AG09309 (cell line): Measurements from ENCODE around the gene ONECUT2.
A peak's percentile ranks its signal among the peaks of the same experiment; 100 is the strongest.

ENCODE experiments used
- DNase-seq: peaks from one replicate; pipeline ENCODE4 v3.0.0-alpha.2; 2010; ENCODE audit warnings: low read depth
- H3K4me3 ChIP-seq: 2 replicates; pipeline ENCODE4 v1.5.1; 2011; ENCODE audit warnings: mild to moderate bottlenecking, low read depth, low read length, moderate library complexity; ENCODE audit not compliant: control insufficient read depth
- TF ChIP-seq, protein P1 (sequence below): IDR thresholded peaks from 2 replicates; pipeline ENCODE4 v1.5.1; 2011; ENCODE audit warnings: mild to moderate bottlenecking, low read depth, low read length, inconsistent platforms; ENCODE audit not compliant: insufficient read depth, control insufficient read depth; ENCODE audit errors: missing control alignments

Gene ONECUT2

DNA sequence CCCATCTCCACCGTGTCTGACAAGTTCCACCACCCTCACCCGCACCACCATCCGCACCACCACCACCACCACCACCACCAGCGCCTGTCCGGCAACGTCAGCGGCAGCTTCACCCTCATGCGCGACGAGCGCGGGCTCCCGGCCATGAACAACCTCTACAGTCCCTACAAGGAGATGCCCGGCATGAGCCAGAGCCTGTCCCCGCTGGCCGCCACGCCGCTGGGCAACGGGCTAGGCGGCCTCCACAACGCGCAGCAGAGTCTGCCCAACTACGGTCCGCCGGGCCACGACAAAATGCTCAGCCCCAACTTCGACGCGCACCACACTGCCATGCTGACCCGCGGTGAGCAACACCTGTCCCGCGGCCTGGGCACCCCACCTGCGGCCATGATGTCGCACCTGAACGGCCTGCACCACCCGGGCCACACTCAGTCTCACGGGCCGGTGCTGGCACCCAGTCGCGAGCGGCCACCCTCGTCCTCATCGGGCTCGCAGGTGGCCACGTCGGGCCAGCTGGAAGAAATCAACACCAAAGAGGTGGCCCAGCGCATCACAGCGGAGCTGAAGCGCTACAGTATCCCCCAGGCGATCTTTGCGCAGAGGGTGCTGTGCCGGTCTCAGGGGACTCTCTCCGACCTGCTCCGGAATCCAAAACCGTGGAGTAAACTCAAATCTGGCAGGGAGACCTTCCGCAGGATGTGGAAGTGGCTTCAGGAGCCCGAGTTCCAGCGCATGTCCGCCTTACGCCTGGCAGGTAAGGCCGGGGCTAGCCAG lies 1.2 kb downstream of the ONECUT2 start:
- DNase-seq = no peak
- H3K4me3 ChIP-seq = no peak overlapping the region
- TF ChIP-seq, protein P1, sequence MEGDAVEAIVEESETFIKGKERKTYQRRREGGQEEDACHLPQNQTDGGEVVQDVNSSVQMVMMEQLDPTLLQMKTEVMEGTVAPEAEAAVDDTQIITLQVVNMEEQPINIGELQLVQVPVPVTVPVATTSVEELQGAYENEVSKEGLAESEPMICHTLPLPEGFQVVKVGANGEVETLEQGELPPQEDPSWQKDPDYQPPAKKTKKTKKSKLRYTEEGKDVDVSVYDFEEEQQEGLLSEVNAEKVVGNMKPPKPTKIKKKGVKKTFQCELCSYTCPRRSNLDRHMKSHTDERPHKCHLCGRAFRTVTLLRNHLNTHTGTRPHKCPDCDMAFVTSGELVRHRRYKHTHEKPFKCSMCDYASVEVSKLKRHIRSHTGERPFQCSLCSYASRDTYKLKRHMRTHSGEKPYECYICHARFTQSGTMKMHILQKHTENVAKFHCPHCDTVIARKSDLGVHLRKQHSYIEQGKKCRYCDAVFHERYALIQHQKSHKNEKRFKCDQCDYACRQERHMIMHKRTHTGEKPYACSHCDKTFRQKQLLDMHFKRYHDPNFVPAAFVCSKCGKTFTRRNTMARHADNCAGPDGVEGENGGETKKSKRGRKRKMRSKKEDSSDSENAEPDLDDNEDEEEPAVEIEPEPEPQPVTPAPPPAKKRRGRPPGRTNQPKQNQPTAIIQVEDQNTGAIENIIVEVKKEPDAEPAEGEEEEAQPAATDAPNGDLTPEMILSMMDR = no peak

DNA sequence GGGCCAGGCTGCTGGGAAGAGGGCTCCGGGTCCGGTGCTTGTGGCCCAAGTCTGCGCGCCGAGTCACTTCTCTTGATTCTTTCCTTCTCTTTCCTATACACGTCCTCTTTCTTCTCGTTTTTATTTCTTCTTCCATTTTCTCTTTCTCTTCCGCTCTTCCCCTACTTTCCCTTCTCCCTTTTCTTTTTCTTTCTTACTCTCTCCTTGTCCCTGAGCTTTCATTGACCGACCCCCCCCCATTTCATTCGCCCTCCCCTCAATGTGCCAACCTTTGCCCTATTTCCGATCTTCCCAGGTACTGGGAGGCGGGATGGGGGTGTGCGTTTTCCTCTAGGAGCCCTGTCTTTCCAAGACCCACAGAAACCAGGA lies 1.8 kb downstream of the ONECUT2 start:
- no peak overlapping the region for H3K4me3 ChIP-seq
- DNase-seq = no peak
- TF ChIP-seq, protein P1 = no peak

DNA sequence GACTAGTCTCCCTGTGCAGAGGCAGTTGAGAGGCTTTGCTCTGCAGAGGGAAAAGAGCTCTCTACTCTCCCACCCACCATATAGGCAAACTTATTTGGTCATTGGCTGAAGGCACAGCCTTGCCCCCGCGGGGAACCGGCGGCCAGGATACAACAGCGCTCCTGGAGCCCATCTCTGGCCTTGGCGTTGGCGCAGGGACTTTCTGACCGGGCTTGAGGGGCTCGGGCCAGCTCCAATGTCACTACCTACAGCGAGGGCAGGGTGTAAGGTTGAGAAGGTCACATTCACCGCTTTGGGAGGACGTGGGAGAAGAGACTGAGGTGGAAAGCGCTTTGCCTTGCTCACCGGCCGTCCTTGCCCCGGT lies 2.2 kb downstream of the ONECUT2 start:
- TF ChIP-seq, protein P1 = no peak
- no peak for DNase-seq
- H3K4me3 ChIP-seq = no peak overlapping the region

DNA sequence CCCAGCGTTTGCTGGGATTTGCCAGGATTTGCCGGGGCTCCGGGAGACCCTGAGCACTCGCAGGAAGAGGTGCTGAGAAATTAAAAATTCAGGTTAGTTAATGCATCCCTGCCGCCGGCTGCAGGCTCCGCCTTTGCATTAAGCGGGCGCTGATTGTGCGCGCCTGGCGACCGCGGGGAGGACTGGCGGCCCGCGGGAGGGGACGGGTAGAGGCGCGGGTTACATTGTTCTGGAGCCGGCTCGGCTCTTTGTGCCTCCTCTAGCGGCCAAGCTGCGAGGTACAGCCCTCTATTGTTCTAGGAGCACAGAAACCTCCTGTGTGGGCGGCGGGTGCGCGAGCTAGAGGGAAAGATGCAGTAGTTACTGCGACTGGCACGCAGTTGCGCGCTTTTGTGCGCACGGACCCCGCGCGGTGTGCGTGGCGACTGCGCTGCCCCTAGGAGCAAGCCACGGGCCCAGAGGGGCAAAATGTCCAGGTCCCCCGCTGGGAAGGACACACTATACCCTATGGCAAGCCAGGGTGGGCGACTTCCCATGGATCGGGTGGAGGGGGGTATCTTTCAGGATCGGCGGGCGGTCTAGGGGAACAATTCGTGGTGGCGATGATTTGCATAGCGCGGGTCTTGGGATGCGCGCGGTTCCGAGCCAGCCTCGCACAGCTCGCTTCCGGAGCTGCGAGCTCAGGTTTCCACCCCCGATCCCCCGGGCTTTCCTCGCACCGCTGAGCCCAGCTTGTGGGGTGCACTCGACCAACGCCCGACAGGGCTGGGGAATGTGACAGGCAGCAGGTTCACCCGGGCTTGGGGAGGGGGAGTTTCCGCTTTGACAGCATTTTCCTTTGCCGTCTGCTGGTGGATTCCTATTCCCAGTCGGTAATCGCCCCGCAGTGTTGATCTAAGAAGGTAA lies 2.8 kb downstream of the ONECUT2 start:
- TF ChIP-seq, protein P1 = peak; percentile 72
- H3K4me3 ChIP-seq = peak overlapping the region; percentile 24
- DNase-seq = peak; percentile 10

DNA sequence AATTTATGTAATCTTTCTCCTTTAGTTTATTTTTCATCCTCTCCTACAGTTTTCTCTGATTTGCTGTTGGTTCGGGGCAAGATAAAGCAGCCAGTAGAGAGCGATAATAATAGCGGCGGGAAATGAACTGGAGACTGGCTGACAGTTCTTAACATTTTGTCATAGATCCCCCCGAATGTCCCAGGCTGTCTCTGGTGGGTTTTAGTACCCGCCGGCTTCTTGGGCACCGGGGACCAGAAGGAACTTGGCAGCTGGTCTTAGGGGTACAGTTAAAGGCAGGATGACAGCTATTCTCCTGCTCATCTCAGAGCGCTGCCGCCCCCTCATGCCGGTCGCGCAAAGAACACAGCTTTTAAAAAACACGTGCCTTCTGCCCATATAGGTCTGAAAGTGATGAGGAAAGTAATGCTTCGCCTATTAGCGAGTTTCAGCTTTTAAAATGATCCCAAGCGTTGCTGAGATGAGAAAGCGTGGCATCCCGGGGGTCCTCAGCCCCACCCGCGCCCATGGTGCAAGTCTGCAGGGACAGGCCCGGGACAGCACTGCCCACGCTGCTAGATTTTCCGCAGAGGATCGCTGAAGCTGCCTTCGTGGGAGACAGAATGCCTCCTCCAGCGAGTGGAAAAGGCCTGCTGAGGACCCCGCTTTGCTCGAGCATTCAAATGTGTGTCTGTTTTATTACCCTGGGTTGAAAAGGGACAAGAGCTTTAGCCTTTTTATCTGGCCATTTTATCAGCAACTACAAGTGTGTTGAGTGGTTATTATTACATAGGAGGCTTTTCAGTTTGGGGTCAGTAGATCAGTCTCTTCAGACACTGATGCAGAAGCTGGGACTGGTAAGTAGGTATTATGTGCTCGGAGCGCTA lies 3.8 kb downstream of the ONECUT2 start:
- H3K4me3 ChIP-seq = no peak overlapping the region
- no peak for DNase-seq
- TF ChIP-seq, protein P1 = no peak

DNA sequence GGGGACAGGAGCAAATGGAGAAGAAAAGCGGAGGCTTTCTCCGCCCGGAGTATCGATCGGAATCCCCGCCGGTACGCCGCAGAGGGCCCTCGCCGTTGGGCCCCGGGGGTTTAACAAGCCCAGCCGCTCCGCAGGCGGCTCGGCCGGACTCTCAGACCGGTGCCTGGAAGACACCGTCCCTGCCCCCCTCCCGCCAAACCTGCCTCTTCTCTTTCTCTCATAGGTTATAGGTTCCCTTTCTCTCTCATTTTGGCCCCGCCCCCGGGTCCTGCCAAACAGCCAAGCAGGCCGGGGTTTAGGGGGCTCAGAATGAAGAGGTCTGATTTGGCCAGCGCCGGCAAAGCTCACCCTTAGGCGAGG lies 4.4 kb downstream of the ONECUT2 start:
- DNase-seq = no peak
- no peak overlapping the region for H3K4me3 ChIP-seq
- TF ChIP-seq, protein P1 = no peak
